Measurements from ENCODE around the gene IER3IP1. TPM values are rescaled to one million over a fixed set of nuclear protein-coding genes. Genes with fewer than 3 reads are reported as not detected.

The IER3IP1 gene
- total and polyA plus RNA-seq, 2 of the 13 experiments (the other 11 are each of a cell fraction or from before 2014, with no cell fraction given): 18.7 to 26.1 TPM

- TF ChIP-seq, protein P1, sequence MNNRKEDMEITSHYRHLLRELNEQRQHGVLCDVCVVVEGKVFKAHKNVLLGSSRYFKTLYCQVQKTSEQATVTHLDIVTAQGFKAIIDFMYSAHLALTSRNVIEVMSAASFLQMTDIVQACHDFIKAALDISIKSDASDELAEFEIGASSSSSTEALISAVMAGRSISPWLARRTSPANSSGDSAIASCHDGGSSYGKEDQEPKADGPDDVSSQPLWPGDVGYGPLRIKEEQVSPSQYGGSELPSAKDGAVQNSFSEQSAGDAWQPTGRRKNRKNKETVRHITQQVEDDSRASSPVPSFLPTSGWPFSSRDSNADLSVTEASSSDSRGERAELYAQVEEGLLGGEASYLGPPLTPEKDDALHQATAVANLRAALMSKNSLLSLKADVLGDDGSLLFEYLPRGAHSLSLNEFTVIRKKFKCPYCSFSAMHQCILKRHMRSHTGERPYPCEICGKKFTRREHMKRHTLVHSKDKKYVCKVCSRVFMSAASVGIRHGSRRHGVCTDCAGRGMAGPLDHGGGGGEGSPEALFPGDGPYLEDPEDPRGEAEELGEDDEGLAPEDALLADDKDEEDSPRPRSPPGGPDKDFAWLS (CRISPR knock-in tag; IDR thresholded peaks at IDR 0.05; ENCODE audit: borderline replicate concordance): peak; percentile 75; the same call in 1 of the 2 replicates
- TF ChIP-seq MEIS2 (CRISPR knock-in tag; IDR thresholded peaks at IDR 0.05): no peak
- TF ChIP-seq RCOR2 (CRISPR knock-in tag; IDR thresholded peaks at IDR 0.05): no peak
- no peak for TF ChIP-seq RELA (CRISPR knock-in tag; IDR thresholded peaks at IDR 0.05)
Observed at GRCh38 chr18:47149457-47150028, 26.6 kb downstream of the IER3IP1 start (continued).

- H3K27ac ChIP-seq (ENCODE audit: extremely low read length, insufficient read depth, low read length): no peak overlapping the region
- TF ChIP-seq ZNF557 (CRISPR knock-in tag; IDR thresholded peaks at IDR 0.05) (no peak), ZNF644 (CRISPR knock-in tag; IDR thresholded peaks at IDR 0.05; ENCODE audit: low read depth) (no peak)
- DNase-seq (ENCODE audit: low spot score): no peak
- H3K4me1 ChIP-seq (ENCODE audit: insufficient read depth, low read length): peaks cover 42% of the 10 kb centered on the region
- no peaks in the 10 kb centered on the region for H3K9me3 ChIP-seq (ENCODE audit: low read length)
- in situ Hi-C loops (cut with HindIII; ENCODE audit: extremely low pct_ligation_motif_present, low pct_unique_long_range_greater_than_20kb): no loop called here
- CTCF ChIA-PET (ENCODE audit: low intra/inter-chr PET ratio, low total read pairs): no interaction called here
- no peaks in the 10 kb centered on the region; a peak in 1 of 5 replicates for H3K27me3 ChIP-seq (ENCODE audit: control insufficient read depth in 1 of 2, insufficient read depth in 2 of 2, low read length in 2 of 2)
- no peak overlapping the region for H2AFZ ChIP-seq (ENCODE audit: low read length)
- no peak for ATAC-seq
- BruUV-seq (replicated peaks): no TSS peak
- intact Hi-C loops (cut with micrococcal nuclease; ENCODE audit: unreplicated experiment): no loop called here
- H3K36me3 ChIP-seq (replicated peaks in 1 of 2; ENCODE audit: control insufficient read depth in 1 of 2, insufficient read depth in 2 of 2, low read length in 2 of 2): peaks cover 2 to 3% of the 10 kb centered on the region in 2 experiments; a peak in 1 of 5 replicates
- POLR2A ChIA-PET: no interaction called here
- H3K9ac ChIP-seq (ENCODE audit: insufficient read depth, low read depth, low read length): no peak overlapping the region
- peaks cover 68% of the 10 kb centered on the region for H3K79me2 ChIP-seq (ENCODE audit: insufficient read depth, low read length)
- H3K4me2 ChIP-seq (ENCODE audit: low read depth, low read length): no peak overlapping the region
- FAIRE-seq: no peak
- no peak overlapping the region for H3K4me3 ChIP-seq (replicated peaks in 1 of 3; ENCODE audit: insufficient read depth in 1 of 3, low read depth in 2 of 3, low read length in 3 of 3)
- no peaks in the 10 kb centered on the region; the same call in 1 of the 2 replicates for H4K20me1 ChIP-seq (ENCODE audit: insufficient read depth, low read length)
- 97% methylated on average over 3 of the region's 3 CpGs for whole genome bisulfite sequencing (ENCODE audit: low lambda C conversion rate)
Observed at GRCh38 chr18:47146206-47146605, 30.0 kb downstream of the IER3IP1 start.
